LNCAP (cell line): ENCODE data around the gene MTARC1.

Experiments used
- TF ChIP-seq, protein P1 (sequence below): fragments of 450-650 bp; IDR thresholded peaks from 2 replicates; pipeline ENCODE4 v1.5.1; 2017; ENCODE audit warnings: mild to moderate bottlenecking

The MTARC1 gene

DNA sequence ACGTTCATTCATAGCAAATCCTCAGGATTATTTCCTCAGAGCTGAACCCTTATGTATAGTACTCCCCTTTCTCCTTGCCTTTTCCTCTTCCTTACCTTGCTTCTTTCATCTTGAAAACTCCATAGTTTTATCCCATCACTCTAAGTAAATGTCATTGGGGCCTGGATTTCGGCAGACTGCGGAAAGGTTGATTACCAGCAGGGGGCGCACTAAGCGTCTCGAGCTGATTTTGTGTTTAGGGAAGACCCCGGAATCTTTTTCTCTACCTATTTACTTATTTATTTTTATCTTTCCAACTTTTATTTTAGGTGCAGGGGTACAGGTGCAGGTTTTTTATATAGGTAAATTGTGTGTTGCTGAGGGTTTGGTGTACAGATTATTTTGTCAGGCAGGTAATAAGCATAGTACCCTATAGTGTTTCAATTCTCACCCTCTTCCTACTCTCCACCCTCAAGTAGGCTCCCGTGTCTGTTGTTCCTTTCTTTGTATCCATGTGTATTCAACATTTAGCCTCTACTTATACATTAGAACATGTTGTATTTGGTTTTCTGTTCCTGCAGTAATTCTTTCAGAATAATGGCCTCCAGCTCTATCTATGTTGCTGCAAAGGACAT lies 11.4 kb upstream of the MTARC1 start:
- TF ChIP-seq, protein P1, sequence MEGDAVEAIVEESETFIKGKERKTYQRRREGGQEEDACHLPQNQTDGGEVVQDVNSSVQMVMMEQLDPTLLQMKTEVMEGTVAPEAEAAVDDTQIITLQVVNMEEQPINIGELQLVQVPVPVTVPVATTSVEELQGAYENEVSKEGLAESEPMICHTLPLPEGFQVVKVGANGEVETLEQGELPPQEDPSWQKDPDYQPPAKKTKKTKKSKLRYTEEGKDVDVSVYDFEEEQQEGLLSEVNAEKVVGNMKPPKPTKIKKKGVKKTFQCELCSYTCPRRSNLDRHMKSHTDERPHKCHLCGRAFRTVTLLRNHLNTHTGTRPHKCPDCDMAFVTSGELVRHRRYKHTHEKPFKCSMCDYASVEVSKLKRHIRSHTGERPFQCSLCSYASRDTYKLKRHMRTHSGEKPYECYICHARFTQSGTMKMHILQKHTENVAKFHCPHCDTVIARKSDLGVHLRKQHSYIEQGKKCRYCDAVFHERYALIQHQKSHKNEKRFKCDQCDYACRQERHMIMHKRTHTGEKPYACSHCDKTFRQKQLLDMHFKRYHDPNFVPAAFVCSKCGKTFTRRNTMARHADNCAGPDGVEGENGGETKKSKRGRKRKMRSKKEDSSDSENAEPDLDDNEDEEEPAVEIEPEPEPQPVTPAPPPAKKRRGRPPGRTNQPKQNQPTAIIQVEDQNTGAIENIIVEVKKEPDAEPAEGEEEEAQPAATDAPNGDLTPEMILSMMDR: peak; percentile 100

- TF ChIP-seq, protein P1: no peak
Observed at GRCh38 chr1:220776254-220776653, 10.5 kb upstream of the MTARC1 start.

GRCh38 chr1:220776720-220777326 lies 9.9 kb upstream of the MTARC1 start:
- TF ChIP-seq, protein P1: peak; percentile 99

DNA sequence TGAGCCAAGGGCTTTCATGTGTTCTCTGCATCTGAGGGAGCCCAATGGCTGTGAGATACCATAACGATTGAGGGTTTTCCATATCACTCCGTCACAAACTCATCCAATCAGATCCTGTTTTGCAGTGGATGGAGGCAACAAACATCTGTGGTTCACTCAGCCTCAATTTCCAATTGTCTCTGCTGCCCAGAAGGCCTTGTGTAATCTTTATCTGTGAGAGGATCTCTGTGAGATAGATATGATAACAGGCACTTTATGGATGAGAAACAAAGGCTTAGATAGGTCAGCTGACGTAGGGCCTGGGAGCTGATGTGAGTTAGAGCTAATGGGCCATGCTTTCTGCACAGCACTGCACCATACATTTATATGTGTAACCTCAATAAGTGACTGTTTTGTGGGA lies 3.3 kb upstream of the MTARC1 start:
- TF ChIP-seq, protein P1: no peak

GRCh38 chr1:220784751-220785150 lies 2.0 kb upstream of the MTARC1 start:
- TF ChIP-seq, protein P1: no peak

DNA sequence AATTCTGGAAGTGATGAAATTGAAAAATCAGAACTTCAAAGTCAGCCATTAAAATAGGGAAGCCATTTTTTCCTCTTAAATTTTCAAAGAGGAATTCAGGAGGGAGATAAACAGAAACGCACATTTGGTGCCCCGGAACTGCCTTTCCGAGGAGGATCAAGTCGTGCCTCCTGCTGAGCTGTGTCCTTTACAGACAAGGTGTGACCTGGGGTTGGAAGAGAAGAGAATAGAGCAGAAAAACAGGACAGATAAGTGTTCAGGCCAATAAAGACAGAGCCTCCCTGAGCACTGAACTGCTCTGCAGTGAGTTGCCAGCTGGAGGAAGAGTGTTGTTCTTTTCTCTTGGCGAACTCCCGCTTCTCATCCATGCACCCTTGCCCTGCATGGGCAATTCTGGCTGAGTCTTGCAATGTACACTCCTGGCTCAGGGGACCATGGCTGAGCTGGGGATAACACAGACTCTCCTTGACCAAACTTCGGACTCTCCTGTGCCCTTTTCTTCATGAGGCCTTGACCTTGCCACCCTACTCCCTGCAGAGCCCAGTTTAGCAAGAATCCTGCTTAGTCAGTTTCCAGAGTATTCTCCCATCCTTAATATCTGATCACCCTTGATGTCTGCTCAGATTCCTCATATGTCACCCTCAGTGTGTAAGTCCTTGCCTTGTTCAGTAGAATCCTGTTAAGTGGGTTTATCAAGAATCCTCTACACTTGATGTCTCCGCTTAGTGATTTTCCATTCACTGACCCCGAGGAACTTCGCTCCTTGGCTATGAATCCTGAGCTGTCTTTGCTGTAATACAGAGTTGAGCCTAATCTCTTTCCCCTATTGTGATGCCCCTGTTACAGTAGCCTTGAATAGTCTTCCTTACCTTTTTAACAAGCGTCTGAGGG lies 1.3 kb upstream of the MTARC1 start:
- TF ChIP-seq, protein P1: no peak

- TF ChIP-seq, protein P1: no peak
Observed at GRCh38 chr1:220786057-220786336, 716 bp upstream of the MTARC1 start.
